ENCODE measurements around the gene ABL1.
"Not testable (repeated sequence)": the region's sequence is repeated elsewhere in the genome, so short reads cannot be mapped to it uniquely, and the experiment has no call there.

Gene ABL1

GRCh38 chr9:130834371-130835336 is at the start of gene ABL1:
TSS of gene ABL1 (plus strand) at chr9:130835254. CDS start at chr9:130835447, 193 bp downstream.
- DNase-seq (ENCODE audit: low spot score), result peak; percentile 93

DNA sequence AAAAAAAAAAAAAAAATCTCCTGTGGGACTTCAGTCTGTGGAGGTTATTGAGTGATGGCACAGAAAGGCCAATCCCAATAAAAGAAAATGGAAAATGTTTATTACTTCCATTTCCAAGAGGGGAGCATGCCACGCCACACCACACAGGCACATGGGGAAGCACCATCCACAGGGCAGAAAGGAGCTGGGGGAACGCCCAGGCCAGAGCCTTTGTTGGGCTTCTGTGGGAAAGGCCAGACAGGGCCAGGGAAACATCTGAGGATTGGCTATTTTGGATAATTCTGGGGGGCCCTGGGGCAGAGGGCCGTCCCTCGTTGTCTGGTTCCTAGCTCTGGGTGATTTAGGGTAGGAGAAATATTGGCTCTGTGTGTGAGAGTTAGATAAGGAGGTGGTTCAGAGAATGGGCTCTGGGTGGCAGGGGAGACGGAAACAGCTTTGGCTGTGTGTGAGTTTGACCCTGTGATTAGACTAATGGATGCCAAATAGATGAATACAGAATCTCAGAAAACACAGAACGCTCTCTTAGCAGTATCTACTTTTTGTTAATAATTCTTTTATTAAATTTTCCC is 49.0 kb upstream of the ABL1 start:
- DNase-seq (ENCODE audit: low spot score), result no peak

DNA sequence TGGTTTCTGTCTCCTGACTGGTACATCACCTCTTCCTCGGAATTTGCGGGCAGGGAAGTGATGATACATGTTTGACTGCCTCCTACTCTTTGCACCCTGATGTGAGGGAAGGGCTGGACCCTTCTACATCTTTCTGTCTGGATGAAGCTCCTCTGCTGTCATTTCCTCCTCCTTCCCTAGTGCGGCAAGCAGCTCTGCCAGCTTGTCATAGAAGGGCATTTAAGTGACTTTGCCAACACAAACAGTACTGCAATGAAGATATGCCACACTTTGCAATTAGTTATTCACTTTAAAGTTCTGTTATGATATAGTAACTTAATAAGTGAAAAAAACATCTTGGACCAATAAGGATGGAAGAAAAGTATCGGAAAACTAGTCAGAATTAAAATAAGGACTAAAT is 48.5 kb upstream of the ABL1 start:
- DNase-seq (ENCODE audit: low spot score), result no peak

DNA sequence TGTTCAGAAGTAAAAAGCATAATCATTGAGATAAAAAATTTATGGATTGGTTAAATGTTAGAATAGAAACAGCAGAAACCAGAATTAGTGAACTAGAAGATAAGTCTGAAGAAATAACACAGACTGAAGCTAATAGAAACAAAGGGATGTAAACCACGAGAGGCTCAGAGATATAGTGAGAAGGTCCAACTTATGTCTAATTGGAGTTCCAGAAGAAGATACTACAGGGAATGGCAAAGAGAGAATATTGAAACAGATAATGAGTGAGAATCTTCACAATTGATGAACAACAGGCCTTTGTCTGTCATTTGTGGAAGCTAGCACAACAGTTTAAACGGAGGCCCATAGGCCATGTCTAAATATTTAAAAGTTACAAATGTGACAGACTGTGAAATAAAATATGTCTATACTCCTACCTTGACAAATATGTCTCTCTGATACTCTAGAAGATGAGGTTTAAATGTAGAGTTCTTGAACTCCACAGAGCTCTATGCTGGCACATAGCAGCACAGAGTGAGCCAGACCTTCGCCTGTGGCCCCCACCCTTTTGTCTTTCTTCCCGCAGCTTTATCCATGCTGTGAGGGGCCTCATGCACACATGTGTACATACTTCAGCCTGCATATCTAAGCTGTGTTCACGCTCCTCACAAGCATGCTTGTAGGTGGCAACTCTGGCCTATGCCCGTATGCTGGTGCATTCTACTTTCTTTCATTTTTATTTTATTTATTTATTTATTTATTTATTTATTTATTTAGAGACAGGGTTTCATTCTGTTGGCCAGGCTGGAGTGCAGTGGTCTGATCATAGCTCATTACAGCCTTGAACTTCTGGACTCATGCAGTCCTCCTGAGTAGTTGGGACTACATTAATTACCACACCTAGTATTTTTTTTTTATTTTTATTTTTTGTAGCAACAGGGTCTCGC is 45.0 kb upstream of the ABL1 start:
- DNase-seq (ENCODE audit: low spot score), result no peak

- no peak for DNase-seq (ENCODE audit: low spot score)
These were observed 43.7 kb upstream of the ABL1 start for GRCh38 chr9:130791303-130791894.

- DNase-seq (ENCODE audit: low spot score), result no peak
These were observed 41.5 kb upstream of the ABL1 start for GRCh38 chr9:130793589-130793988.

GRCh38 chr9:130794021-130794420 is 41.0 kb upstream of the ABL1 start:
- DNase-seq (ENCODE audit: low spot score), result not testable (repeated sequence)

- DNase-seq (ENCODE audit: low spot score), result not testable (repeated sequence)
These were observed 40.6 kb upstream of the ABL1 start for GRCh38 chr9:130794423-130794822.

DNA sequence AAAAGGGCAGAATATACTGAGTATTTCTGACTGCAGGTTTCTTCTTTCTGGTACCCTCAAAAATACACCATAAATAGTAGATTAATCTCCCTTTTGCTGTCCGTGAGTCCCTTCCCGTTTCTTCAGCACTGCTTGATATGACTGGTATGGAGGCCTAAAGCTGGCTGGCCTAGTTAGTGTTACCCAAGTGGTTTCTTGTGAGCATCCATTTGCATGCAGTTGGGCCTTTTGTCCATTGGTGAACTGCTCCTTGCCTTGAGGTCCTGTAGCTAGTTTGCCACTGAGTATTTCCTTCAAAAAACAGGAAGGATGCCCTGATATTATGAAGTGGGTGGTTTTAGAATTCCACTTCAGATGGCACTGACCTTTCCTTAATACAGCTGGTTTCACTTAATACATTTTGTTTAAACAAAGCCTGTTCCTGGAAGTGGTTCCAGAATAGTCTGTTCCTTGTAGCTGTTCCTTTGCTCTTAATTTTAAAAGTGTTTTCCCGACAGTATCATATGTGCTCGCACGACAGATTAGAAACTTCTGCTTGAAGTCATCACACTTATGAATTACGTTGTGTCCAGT is 40.0 kb upstream of the ABL1 start:
- DNase-seq (ENCODE audit: low spot score), result no peak

- not testable (repeated sequence) for DNase-seq (ENCODE audit: low spot score)
These were observed 31.9 kb upstream of the ABL1 start for GRCh38 chr9:130803116-130803515.

GRCh38 chr9:130805510-130806326 is 29.3 kb upstream of the ABL1 start:
- no peak for DNase-seq (ENCODE audit: low spot score)

DNA sequence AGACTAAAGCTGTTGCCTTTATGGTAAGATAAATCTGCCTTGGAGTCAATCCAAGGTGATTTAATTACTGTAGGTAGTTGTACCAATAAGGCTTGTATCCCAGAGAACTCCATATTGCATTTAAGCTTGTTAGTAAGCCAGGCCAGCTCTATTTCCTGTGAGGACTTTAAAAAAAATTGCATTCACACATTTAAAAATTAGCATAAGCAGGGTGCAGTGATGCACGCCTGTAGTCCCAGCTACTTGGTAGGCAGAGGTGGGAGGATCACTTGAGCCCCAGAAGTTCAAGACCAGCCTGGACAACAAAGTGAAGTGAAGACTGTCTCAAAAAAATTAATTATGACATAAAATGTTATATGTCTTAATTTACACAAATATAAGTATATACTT is 28.7 kb upstream of the ABL1 start:
- DNase-seq (ENCODE audit: low spot score), result no peak

DNA sequence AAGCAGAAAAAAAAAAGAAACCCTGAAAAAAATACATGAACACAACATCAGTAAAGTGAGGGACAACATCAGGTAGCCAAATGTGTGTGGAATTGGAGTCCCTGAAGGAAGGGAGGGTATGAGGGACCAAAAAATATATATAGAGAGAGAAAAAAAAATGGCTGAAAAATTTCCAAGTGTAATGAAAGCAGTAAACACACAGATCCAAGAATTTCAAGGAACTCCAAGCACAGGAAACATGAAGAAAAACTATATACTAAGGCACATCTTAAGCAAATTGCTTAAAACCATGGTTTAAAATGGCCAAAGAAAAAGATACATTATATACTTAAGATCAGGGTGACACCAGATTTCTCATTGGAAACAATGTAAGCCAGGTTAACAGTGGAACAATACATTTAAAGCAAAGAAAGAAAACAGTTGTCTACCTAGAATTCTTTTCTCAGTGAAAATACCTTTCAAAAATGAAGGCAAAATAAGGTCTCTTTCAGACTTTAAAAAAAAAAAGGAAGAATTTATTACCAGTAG is 24.4 kb upstream of the ABL1 start:
- DNase-seq (ENCODE audit: low spot score), result no peak

GRCh38 chr9:130815242-130815808 is 19.7 kb upstream of the ABL1 start:
- DNase-seq (ENCODE audit: low spot score), result no peak

- no peak for DNase-seq (ENCODE audit: low spot score)
These were observed 17.1 kb upstream of the ABL1 start for GRCh38 chr9:130817914-130818313.

- no peak for DNase-seq (ENCODE audit: low spot score)
These were observed 14.8 kb upstream of the ABL1 start for GRCh38 chr9:130820135-130820738.

- DNase-seq (ENCODE audit: low spot score), result no peak
These were observed 11.6 kb upstream of the ABL1 start for GRCh38 chr9:130823435-130823834.

- no peak for DNase-seq (ENCODE audit: low spot score)
These were observed 11.0 kb upstream of the ABL1 start for GRCh38 chr9:130824079-130824478.

DNA sequence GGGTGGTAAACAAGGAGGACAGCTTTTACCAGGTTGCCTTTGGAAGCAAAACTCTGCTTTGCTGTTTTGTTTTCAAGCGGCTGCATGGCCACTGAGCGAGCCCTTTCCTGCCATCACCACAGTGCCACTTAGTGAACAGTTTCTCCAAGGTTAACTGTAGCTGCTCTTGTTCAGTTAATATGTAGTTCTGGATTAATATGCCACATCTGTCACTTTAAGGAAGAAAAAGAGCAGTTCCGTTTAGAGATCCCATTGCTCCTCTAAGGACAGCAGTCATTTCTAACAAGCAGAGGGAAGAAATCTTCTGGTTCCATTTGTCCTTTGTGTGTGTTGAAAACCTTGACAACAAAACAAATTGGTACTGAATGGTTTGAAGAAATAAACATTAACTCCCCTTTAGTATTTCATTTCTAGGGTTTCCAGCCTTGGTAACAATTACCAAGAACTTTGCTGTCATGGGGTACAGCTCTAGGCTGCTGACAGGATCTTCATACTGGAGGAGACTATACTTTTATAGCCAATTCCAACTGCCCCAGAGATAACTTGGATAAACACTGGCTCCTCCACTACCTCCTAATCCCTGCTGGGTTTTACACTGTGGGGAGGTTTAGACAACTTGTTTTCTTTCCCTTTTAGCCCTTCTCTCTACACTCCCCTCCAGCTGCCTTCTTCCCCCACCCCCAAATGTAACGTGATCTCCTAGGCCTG is 10.3 kb upstream of the ABL1 start:
- peak; percentile 57 for DNase-seq (ENCODE audit: low spot score)

All from HuH-7.5 (cell line).